ENCODE data around the gene MAT1A.
A peak's percentile ranks its signal among the peaks of the same experiment; 100 is the strongest.
"Not testable (repeated sequence)": the region's sequence is repeated elsewhere in the genome, so short reads cannot be mapped to it uniquely, and the experiment has no call there.

The MAT1A gene
- 0 reads per million in 2 donors for total RNA-seq

DNA sequence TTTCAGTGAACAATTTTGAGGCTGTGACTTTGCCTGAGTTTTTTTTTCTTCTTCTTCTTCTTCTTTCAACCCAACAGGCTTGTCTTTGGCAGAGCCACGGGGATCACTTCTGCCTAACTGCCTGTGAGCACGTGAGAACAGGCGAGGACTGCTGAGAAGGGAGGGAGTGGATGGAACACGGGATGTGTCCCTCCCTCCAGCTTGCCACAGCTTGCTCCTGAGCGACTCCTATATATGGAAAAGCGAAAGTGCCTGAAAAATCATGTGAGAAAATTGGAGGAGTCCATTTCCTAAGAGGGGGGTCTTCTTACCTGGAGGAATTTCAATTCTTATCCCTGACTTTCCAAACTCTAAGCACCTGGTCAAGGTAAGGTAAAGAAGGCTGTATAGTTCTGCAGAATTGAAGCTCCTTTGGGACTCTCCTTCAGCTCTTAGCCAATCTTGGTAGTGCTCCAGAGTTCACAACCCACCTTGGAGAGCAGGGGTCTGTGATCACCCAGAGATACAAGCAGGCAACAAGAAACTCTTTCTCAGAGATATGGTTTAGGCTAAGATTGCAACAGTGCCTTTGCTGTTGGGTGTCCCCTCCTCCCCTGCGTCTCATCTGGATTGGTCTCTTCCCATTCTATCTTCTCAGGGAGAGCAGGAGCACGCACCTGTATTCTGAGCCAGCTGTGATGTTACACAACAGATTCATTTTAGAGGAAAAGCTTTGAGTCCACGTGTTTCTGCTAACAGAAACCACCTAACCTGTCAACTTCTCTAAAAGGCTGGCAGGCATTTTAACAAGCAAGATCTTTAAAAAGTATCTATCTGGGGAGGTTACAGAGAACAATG is at the start of gene MAT1A:
TSS of gene MAT1A (minus strand) at position 208 of the 837 bp plus-strand sequence. CDS start 235 bp downstream, outside the sequence.
- no peak for DNase-seq

DNA sequence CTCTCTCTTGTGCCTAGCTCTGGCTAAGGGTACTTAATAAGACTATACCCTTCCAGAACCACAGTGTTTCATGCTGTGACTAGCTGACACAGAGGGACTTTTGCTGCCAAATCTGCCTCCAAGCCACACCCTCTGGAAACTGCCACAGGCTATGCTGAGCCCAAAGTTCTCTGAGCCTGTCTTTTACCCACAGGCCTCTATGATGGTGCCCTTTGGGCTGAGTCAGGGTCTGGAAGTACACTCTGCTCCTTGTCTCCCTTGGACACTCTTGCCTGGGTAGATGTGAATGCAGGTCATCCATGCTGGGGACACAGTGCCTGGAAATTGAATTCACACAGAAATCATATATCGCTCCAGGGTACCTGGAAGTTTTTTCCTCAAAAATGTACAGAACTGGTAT is 44.5 kb upstream of the MAT1A start:
- DNase-seq, result no peak

DNA sequence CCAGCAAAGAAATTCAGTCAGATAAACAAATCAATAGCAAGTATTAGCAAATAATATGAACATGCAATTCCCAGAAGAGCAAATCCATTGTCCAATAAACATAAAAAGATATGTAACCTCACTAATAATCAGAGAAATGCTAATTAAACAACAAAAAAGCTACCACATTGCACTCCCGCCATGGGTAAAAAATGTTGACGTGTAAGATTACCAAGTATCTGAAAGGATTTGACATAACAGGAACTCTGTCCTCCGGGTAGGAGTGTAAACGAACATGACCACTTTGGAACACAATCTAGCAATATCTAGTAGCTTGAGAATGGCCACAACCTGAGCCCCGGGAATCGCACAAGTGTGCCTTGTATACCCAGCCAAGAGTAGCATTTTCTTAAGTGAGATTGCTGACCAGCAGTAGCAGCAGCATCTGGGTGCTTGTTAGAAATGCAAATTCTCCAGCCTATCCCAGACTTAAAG is 35.5 kb upstream of the MAT1A start:
- no peak for DNase-seq

DNA sequence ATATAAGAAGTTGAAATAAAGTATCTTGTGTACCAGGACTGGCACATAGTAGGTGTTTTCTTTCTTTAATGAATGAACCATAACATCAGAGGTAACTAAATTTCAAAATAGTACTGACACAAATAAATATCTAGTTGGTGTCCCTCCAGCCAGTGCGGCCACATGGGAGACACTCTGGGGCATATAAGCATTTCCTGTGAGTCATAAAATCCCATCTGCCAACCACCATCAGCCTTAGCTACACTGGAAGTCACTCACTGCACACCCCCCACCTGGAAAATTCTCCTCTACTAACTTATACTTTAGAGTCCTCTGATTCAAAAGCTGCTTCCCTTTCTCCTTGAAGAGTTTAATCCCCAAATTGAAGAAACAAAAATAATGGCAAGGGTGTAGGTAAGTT is 34.6 kb upstream of the MAT1A start:
- DNase-seq, result peak in 1 of 5 experiments; percentile 1

DNA sequence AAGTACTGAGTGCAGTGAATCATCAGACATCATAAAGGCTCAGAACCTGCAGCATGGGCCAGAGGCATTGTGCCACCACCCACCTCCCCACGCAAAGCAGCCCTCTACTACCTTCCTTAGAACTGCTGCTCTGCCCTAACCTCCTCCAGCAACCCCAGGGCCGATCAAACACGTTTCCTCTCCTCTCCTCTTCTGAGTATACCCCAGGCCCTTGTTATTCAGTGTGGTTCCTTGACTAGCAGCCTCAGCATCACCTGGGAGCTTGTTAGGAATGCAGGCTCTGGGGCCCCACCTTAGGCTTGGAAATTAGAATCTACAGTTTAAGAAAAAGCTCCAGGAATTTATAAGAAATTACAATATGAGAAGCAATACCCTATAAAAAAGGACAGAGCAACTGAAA is 33.9 kb upstream of the MAT1A start:
- DNase-seq, result no peak

DNA sequence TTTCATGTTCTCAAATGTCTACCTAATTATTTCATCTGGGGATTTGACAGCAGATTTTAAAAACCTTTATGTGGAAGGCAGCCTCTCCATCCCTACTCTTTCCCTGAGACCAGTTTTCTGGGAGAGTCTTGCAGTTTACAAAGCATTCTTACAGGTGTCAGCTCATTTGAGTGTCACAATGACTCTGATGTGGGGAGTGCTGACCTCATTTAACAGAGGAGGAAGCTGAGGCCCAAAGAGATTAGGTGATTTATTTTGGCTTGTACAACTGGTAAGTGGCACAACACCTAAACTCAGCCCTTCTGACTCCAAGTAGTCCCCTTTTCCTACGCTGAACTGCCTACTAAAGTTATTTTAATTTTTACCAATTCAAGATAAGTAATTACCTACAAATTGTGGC is 33.3 kb upstream of the MAT1A start:
- no peak for DNase-seq

DNA sequence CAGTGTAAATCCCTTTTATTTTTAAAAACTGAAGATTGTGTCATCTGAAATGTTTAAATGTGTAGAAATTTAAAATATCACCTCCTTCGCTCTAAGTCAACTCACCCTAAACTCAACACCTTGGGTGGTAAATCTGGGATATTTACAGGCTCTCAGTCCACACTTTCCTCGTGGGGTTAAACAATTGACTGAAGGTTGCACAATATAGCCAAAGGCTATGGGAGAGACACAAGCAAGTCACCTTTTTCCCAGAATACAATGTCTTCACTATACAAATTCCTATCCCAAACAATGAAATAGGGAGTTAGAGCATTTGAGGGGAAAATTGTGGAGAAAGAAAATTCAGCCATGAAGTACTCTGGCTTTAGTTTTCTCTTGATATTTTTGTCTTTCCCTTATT is 32.7 kb upstream of the MAT1A start:
- DNase-seq, result no peak

DNA sequence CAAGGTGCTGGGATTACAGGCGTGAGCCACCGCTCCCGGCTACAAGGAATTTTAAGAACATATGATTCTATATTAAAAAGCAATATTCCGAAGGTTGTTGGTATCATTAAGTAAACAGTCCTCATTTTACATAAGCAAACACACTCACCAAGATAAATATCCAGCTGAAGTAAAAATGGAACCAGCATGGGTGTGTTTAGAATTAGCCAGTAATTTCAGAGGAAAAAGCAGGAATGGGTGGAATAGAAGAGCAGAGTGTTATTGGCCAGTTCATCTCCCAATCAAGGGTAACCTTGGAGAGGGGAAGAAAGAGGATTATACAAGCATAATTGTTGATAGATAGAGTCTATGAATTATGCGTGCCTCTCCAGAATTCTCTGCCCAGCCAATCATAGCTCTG is 31.7 kb upstream of the MAT1A start:
- no peak for DNase-seq

DNA sequence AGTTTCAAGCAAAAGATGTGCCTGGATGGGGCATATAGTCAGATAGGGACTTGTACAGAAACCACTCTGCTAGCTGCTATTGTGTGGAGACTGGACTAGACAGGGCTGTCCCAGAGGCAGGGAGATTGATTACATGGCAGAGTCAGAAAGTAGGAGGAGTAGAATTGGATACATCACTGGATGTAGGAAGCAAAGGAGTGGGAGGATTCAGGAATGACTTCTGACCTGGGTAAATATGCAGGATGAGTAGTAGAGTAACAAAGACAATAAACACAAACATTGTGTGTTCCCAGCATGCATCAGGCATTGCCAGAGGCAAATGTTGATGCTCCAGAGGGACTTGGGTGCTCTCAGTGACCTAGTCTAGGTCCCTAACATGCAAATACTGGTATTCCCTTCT is 30.9 kb upstream of the MAT1A start:
- DNase-seq, result no peak

DNA sequence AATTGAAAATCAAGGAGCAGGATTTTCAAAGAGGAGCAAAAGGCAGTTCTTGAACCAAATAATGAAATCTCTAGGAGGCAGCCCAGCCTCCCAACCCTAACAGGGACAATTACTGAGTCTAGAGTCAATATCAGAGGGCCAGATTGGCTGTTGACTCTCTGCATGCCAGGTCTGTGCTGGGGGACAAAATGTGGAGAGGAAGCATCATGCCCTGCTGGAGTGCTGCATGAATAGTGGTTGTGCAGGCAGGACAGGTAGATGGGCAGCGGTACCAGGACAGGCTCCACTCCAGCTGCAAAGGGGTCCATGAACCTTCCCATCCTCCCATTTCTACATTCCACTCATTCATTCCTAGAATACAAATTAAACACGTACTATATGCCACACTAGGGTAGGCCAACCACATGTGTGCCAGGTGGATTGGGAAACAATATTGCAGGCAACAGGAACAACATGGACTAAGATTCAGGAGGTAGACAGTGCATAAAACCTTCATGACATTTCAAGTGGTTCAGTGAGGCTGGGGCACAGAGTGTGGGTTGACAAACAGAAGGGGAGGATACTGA is 30.4 kb upstream of the MAT1A start:
- no peak for DNase-seq

DNA sequence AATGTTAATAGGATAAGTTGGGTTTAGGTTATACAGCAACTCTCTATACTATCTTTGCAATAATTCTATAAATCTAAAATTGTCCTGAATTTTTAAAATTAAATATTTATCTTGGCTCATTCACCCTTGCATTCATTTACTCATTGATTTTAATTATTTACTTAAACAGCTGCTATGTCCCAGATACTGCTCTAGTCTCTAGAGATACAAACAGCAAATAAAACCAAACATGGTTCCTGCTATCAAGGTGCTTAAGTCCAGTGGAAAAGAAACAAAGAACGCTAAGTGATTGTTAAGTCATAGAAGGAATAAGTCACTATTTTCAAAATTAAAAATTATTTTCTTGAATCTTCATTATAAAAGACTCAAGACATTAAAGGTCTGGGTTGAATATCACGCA is 29.9 kb upstream of the MAT1A start:
- DNase-seq, result no peak

DNA sequence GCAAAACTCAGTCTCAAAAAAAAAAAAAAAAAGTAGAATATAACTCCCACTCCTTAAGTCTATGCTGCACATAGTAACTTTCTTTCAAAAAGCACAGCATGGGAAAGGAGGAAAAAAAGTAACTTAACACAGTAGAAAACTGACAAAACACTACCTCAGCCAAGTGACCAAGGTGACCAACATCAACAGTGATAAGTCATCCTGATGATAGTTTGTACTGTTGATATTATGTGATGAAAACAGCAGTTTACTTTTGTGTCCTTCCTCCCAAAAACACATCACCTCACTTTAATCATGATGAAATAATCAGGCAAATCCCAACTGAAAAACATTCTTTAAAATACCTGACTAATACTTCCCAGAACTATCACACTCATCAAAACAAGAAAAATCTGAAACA is 29.3 kb upstream of the MAT1A start:
- no peak for DNase-seq

DNA sequence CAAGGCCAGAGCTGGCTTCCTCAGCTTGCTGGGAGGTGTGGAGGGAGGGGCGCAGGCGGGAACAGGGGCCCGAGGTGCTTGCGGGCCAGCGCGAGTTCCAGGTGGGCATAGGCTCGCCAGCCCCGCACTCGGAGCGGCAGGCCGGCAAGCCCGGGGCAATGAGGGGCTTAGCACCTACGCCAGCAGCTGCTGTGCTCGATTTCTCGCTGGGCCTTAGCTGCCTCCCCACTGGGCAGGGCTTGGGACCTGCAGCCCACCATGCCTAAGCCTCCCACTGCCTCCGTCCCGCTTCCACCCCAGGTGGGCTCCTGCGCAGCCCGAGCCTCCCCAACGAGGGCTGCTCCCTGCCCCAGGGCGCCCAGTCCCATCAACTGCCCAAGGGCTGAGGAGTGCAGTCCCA is 25.9 kb upstream of the MAT1A start:
- DNase-seq, result no peak

DNA sequence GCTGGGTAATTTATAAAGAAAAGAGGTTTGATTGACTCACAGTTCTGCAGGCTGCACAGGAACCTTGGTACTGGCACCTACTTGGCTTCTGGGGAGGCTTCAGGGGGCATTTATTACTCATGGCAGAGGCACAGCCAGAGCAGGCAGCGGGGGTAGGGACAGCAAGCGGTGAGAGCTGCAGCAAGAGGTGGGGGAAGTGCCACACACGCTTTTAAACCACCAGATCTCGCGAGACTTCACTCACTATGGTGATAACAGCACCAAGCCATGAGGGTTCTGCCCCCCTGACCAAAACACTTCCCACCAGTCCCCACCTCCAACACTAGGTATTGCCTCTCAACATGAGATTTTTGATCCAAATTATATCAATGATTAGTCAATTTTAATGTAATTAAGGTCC is 24.1 kb upstream of the MAT1A start:
- no peak for DNase-seq

DNA sequence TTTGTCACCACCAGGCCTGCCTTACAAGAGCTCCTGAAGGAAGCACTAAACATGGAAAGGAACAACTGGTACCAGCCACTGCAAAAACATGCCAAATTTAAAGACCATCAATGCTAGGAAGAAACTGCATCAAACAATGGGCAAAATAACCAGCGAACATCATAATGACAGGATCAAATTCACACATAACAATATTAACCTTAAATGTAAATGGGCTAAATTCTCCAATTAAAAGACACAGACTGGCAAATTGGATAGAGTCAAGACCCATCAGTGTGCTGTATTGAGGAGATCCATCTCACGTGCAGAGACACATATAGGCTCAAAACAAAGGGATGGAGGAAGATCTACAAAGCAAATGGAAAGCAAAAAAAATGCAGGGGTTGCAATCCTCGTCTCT is 16.5 kb upstream of the MAT1A start:
- DNase-seq, result not testable (repeated sequence)

DNA sequence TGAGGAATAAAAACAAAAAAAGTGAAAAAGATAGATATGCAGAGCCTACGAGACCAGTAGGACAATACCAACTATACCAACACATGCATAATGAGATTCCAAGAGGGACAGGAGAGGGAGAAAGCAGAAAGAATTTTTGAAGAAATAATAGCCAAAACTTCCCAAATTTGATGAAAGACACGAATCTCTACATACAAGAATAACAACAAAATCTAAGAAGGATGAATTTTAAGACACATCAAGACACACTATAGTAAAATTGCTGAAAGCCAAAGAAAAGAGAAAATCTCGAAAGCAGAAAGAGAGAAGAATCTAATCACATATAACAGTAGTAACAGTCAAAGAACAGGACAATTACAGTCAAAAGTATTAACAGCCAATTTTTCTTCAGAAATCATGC is 7.5 kb upstream of the MAT1A start:
- DNase-seq, result no peak

DNA sequence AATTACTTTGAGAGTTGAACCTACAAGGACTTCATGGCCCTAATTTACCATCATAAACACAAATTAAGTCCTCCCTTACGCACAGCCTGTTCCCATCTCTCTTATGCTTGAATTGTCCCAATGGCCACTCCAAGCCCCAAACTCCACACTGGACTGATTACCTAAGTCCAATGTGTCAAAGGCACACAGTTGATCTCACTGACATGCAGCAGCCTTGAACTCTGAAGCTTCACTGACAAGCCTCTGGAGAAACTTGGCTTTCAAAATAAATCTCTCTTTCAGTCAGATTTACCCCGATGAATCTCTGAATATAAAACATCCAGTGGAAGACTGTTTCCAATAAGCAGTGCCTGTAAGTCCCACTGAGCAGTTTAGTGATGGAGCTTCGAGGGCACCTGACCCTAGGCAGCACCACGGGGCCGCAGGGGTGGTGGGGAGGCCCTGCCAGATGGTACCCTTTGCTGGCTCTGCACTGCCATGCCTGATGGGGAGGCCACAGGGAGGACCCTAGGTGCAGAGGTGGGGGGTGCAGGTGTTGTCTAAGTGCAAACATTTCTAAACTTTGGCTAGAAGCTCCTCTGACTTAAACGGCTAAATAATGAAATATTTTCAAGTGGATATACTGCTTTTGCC is 3.3 kb upstream of the MAT1A start:
- no peak for DNase-seq

DNA sequence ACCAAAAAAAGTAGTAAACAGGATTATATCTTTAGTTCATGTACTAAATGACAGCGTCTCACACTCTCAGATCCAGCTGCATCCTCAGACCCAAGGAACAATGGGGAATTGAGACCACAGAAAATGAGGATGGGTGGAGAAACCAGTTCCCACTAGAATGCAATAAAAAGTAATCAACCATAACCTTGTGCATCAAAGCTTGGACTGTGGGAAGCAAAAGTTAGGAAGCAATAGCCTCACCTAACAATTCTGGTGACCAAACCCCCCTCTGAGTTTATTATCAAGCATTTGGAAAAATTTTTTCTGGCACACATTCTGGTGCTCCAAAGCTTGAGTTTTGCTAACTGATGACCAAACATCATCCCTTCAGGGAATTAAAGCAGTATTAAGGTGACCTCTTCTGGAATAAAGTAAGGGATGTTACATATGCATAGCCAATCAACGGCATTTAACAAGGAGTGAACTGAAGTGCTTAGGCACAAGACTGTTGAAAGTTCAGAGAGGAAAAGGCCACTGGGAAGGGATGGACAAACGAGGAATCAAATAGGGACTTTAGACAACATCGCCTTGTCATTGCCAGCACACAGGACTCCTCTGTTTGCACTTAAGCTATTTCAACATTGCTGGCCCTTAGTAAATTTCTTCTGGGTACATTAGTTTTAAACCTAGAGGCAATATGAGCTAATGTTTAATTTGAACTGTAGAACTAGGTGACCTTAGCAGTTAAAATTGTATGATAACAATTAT is 1.2 kb upstream of the MAT1A start:
- DNase-seq, result no peak

DNA sequence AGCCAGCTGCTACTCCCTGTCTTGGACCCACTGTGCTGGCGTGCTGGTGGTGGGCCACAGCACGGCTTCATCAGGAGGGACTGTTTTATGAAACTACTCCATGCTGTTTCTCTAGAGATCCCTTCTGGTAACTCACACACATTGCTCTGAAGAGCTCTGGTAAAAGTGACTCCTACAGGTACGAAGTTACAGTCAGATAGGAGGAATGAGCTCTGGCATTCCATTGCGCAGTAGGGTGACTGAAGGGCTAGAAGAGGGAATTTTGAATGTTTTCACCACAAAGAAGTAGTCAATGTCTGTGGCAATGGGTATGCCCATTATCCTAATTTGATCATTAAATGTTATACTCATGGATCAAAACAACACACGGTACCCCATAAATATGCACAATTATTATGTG is 609 bp downstream of the MAT1A start:
- no peak for DNase-seq

DNA sequence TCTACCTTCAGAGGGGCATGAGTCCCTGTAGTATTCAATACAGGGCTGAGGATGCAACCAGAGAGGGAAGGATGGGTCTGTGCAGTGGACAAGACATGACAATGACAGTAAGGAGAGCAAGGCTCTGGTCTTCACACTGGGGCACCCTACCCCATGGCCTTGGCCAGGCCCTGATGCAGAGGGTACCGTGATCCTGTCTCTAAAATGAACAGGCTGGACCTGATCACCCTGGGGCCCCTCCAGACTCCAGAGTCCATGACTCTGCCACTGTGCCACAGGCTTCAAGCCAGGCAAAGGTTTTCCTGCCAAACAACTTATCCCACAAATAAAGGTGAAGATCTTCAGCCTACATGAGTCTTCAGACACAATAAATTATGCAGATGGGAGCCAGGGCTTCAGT is 4.9 kb downstream of the MAT1A start:
- no peak for DNase-seq

DNA sequence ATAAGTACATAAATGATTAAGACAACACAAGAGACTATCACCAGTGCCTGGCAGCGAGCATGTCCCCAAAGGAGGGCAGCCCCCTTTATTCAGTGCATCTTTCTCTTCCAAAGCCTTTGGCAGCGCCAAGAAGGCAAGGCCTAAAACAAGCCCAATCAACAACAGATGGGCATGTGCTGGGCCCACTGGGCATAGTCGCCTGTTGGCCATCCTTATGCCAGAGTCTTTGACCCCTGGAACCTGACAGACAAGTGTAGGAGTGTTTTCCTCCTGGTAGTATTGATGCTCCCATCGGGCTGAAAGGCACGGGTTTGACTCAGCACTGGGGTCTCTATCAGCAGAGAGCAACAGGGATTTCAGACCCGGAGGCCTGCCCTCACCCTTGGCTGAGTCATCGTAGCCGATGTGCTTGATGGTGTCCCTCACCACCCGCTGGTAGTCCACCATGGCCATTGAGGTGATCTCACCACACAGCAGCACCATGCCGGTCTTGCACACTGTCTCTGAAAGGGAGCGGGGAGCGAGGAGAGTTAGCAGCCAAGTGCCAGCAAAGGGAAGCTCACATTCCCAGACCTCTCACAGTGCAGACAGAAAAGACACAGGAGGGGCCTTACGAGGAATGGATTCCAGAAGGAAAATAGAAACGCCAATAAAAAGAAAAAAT is 5.8 kb downstream of the MAT1A start:
- DNase-seq, result no peak

DNA sequence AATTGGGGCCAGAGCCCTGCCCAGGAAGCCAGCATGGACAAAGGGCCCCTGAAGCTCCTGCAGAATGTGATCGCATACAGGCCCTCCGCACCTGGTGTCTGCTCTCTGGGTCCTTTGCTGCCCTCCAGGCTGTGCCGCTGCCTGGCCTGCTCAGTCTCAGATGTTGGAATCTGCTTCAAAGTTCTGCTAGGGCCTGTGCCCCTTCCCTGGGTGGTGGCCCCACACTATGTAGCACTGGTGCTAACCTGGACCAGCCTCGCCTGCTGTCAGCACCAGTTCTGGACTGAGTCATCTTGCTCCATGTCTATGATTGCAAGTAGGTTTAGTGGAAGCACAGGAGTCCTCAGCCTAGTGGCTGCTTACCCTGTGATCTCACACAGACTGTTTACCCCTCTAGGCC is 6.3 kb downstream of the MAT1A start:
- no peak for DNase-seq
